Sigmoid colon (tissue), 3 donors: ENCODE measurements around the gene AJM1.

Experiments
- CTCF ChIP-seq, 4 experiments: fragments of 450-650 bp in 3 of 4; fragments of 200-600 bp in 1 of 4; IDR thresholded peaks; one replicate each; pipeline ENCODE4 v1.5.1; 2016 to 2019; ENCODE audit warnings: antibody characterized with exemption in 4 of 4, mild to moderate bottlenecking in 3 of 4, moderate library complexity in 2 of 4
- POLR2A ChIP-seq, 2 donors: fragments of 450-650 bp; IDR thresholded peaks; one replicate each; pipeline ENCODE4 v1.6.1; 2016; ENCODE audit warnings: antibody characterized with exemption in 2 of 2, mild to moderate bottlenecking in 2 of 2, moderate library complexity in 2 of 2

DNA sequence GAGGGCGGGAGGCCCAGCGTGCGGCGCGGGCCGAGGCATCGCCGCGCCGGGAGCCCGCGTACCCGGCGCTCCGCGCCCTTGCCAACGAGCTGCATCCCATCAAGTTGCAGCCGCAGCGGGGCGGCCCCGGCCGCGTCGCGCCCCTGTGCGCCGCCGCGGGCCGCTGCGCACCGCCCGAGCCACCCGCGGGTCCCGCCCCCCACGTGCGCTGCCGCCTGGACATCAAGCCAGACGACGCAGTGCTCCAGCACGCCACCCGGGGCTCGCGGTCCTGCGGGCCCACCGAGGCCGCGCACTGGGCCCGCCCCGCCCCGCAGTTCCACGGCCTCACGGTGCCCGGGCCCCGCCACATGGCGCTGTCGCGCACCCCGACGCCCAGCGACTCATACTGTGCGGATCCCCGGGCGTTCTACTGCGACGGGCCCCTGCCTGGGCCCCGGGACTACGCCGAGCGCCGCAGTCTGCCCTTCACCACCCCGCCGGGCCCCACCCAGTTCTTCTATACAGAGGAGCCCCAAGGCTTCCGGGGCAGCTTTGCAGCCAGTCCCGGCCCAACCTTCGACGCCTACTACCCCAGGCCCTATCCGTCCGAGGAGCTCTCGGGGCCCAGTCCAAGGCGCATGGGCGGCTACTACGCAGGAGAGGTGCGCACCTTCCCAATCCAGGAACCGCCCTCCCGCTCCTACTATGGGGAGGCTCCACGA, 2.6 kb downstream of the AJM1 start:
- TF ChIP-seq CTCF (IDR thresholded peaks at IDR 0.05) (no peak), POLR2A (IDR thresholded peaks at IDR 0.05) (no peak)
